HepG2 (cell line): Measurements from ENCODE around the gene BMF. TPM values are rescaled to one million over a fixed set of nuclear protein-coding genes. Genes with fewer than 3 reads are reported as not detected.

Source experiments
- ETV5 ChIP-seq: IDR thresholded peaks from 2 replicates; pipeline ENCODE4 v1.6.1; 2018; ENCODE audit warnings: missing biosample characterization, missing genetic modification reagents, inconsistent platforms, borderline replicate concordance
- FOXK1 ChIP-seq: sonication (generic); formaldehyde crosslinking; IDR thresholded peaks from 2 replicates; pipeline ENCODE4 v1.4.0; 2020; ENCODE audit warnings: low read depth, missing genetic modification reagents, borderline replicate concordance
- GABPA ChIP-seq, 2 experiments: IDR thresholded peaks; 2 replicates each; pipeline ENCODE4 v1.6.1; 2011 to 2016; ENCODE audit warnings: low read depth in 2 of 2, low read length in 1 of 2, missing biosample characterization in 1 of 2, missing genetic modification characterization in 1 of 2
- ISX ChIP-seq: sonication (generic); formaldehyde crosslinking; conservative IDR thresholded peaks from 2 replicates; pipeline ENCODE4 v1.5.0; 2020; ENCODE audit warnings: missing genetic modification reagents
- NCOA2 ChIP-seq: sonication (generic); formaldehyde crosslinking; IDR thresholded peaks from 2 replicates; pipeline ENCODE4 v1.8.0; 2022; ENCODE audit warnings: inconsistent platforms
- ONECUT2 ChIP-seq: sonication (generic); formaldehyde crosslinking; IDR thresholded peaks from 2 replicates; pipeline ENCODE4 v1.4.0; 2020; ENCODE audit warnings: missing genetic modification reagents
- PITX1 ChIP-seq: sonication (generic); formaldehyde crosslinking; IDR thresholded peaks from 2 replicates; pipeline ENCODE4 v1.5.1; 2020; ENCODE audit warnings: mild to moderate bottlenecking, missing genetic modification reagents
- PLRG1 ChIP-seq: fragments of 450-650 bp; conservative IDR thresholded peaks from 2 replicates; pipeline ENCODE4 v1.6.1; 2016
- RARG ChIP-seq: sonication (generic); formaldehyde crosslinking; IDR thresholded peaks from 2 replicates; pipeline ENCODE4 v1.4.0; 2020; ENCODE audit warnings: low read depth, mild to moderate bottlenecking, missing genetic modification reagents
- ZNF446 ChIP-seq: sonication (generic); formaldehyde crosslinking; IDR thresholded peaks from 2 replicates; pipeline ENCODE4 v1.5.0; 2020; ENCODE audit warnings: mild to moderate bottlenecking, missing genetic modification reagents
- ZNF501 ChIP-seq: sonication (generic); formaldehyde crosslinking; IDR thresholded peaks from 2 replicates; pipeline ENCODE4 v1.5.1; 2020; ENCODE audit warnings: mild to moderate bottlenecking, moderate library complexity, missing genetic modification reagents
- polyA plus RNA-seq, 8 experiments: library from polyadenylated mRNA; depleted of rRNA in 3 of 8; stranded (reverse) in 7 of 8; unstranded in 1 of 8; fragments of >200 nt; fragmentation: Illumina TruSeq in 4 of 8; extraction: Trizol in 4 of 8; gene quantifications; 2 replicates each; pipeline versions ENCODE4 v1.2.1 to v1.2.3, GENCODE V29; 2011 to 2016; ENCODE audit warnings: low read depth in 4 of 8, missing spikeins in 1 of 8, mixed read lengths in 1 of 8; ENCODE audit not compliant: insufficient read depth in 1 of 8
- total RNA-seq, 5 experiments: library from RNA; depleted of rRNA; stranded (reverse); fragments of >200 nt; fragmentation: Illumina TruSeq; extraction: Trizol; gene quantifications; 2 replicates each; pipeline ENCODE4 v1.2.3, GENCODE V29; 2016; ENCODE audit warnings: low read depth in 1 of 5
- TF ChIP-seq, protein P1 (sequence below): sonication (generic); formaldehyde crosslinking; IDR thresholded peaks from 2 replicates; pipeline ENCODE4 v1.4.0; 2020; ENCODE audit warnings: missing genetic modification reagents
- TF ChIP-seq, protein P2 (sequence below): sonication (generic); formaldehyde crosslinking; conservative IDR thresholded peaks from 2 replicates; pipeline ENCODE4 v1.8.0; 2022; ENCODE audit warnings: mild to moderate bottlenecking, moderate library complexity, missing genetic modification reagents
- TF ChIP-seq, protein P3 (sequence below): sonication (generic); formaldehyde crosslinking; IDR thresholded peaks from 2 replicates; pipeline ENCODE4 v1.9.0; 2021; ENCODE audit warnings: missing genetic modification reagents, borderline replicate concordance

Gene BMF
- total and polyA plus RNA-seq, 2 of the 13 experiments (the other 11 are each of a cell fraction or from before 2014, with no cell fraction given) = 8.7 to 15.9 TPM

DNA sequence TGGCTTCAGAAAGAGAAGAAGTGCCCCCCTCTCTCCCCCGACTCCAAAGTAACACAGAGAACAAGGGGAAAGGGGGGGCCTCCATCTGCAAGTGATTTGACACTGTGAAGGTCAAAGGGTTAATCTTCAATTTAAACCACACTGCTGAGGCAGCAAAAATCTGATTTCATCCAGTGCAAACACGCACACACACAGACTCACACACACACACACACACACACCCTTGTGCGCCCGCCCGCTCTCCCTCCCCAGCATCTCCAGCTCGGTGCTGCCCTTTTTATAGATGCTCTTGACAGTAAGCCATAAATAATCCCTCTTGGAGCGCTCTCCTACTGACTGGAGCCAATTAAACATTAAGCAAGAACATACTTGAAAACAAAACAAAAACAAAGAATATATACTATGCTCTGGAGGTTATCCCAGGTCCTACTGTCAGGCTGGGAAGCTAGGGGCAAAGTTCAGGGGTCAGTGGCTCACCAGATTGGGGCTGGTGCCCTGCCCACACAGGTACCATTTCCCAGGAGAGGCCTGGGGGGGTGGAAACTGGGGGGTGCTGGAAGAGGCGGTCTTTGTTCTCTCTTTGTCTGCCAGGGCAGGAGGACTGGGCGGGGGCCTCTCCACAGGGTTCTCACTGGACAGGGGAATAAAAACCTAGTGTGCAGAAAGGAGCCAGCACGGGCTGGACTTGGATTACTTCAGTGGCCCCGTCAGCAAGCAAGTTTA, 16.3 kb downstream of the BMF start (continued):
- TF ChIP-seq PLRG1 (no peak), FOXK1 (CRISPR knock-in tag) (0 out of 2 replicates have a peak, but pooled peaks have one; percentile 60), ZNF501 (CRISPR knock-in tag) (peak; percentile 60), ZNF446 (CRISPR knock-in tag) (0 out of 2 replicates have a peak, but pooled peaks have one; percentile 13), RARG (0 out of 2 replicates have a peak, but pooled peaks have one; percentile 71), PITX1 (CRISPR knock-in tag) (peak; percentile 9; the same call in 1 of the 2 replicates), ONECUT2 (CRISPR knock-in tag) (no peak), ETV5 (CRISPR knock-in tag) (no peak), GABPA (IDR thresholded peaks at IDR 0.05; ENCODE audit: low read depth, low read length) (no peak), GABPA (CRISPR knock-in tag; IDR thresholded peaks at IDR 0.05; ENCODE audit: low read depth) (peak; percentile 28; the same call in 1 of the 2 replicates), NCOA2 (CRISPR knock-in tag) (peak; percentile 57), ISX (CRISPR knock-in tag) (no peak)
- TF ChIP-seq, protein P1, sequence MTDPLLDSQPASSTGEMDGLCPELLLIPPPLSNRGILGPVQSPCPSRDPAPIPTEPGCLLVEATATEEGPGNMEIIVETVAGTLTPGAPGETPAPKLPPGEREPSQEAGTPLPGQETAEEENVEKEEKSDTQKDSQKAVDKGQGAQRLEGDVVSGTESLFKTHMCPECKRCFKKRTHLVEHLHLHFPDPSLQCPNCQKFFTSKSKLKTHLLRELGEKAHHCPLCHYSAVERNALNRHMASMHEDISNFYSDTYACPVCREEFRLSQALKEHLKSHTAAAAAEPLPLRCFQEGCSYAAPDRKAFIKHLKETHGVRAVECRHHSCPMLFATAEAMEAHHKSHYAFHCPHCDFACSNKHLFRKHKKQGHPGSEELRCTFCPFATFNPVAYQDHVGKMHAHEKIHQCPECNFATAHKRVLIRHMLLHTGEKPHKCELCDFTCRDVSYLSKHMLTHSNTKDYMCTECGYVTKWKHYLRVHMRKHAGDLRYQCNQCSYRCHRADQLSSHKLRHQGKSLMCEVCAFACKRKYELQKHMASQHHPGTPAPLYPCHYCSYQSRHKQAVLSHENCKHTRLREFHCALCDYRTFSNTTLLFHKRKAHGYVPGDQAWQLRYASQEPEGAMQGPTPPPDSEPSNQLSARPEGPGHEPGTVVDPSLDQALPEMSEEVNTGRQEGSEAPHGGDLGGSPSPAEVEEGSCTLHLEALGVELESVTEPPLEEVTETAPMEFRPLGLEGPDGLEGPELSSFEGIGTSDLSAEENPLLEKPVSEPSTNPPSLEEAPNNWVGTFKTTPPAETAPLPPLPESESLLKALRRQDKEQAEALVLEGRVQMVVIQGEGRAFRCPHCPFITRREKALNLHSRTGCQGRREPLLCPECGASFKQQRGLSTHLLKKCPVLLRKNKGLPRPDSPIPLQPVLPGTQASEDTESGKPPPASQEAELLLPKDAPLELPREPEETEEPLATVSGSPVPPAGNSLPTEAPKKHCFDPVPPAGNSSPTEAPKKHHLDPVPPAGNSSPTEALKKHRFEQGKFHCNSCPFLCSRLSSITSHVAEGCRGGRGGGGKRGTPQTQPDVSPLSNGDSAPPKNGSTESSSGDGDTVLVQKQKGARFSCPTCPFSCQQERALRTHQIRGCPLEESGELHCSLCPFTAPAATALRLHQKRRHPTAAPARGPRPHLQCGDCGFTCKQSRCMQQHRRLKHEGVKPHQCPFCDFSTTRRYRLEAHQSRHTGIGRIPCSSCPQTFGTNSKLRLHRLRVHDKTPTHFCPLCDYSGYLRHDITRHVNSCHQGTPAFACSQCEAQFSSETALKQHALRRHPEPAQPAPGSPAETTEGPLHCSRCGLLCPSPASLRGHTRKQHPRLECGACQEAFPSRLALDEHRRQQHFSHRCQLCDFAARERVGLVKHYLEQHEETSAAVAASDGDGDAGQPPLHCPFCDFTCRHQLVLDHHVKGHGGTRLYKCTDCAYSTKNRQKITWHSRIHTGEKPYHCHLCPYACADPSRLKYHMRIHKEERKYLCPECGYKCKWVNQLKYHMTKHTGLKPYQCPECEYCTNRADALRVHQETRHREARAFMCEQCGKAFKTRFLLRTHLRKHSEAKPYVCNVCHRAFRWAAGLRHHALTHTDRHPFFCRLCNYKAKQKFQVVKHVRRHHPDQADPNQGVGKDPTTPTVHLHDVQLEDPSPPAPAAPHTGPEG (CRISPR knock-in tag) = peak; percentile 95
- TF ChIP-seq, protein P2, sequence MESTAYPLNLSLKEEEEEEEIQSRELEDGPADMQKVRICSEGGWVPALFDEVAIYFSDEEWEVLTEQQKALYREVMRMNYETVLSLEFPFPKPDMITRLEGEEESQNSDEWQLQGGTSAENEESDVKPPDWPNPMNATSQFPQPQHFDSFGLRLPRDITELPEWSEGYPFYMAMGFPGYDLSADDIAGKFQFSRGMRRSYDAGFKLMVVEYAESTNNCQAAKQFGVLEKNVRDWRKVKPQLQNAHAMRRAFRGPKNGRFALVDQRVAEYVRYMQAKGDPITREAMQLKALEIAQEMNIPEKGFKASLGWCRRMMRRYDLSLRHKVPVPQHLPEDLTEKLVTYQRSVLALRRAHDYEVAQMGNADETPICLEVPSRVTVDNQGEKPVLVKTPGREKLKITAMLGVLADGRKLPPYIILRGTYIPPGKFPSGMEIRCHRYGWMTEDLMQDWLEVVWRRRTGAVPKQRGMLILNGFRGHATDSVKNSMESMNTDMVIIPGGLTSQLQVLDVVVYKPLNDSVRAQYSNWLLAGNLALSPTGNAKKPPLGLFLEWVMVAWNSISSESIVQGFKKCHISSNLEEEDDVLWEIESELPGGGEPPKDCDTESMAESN (CRISPR knock-in tag) = peak; percentile 46
- TF ChIP-seq, protein P3, sequence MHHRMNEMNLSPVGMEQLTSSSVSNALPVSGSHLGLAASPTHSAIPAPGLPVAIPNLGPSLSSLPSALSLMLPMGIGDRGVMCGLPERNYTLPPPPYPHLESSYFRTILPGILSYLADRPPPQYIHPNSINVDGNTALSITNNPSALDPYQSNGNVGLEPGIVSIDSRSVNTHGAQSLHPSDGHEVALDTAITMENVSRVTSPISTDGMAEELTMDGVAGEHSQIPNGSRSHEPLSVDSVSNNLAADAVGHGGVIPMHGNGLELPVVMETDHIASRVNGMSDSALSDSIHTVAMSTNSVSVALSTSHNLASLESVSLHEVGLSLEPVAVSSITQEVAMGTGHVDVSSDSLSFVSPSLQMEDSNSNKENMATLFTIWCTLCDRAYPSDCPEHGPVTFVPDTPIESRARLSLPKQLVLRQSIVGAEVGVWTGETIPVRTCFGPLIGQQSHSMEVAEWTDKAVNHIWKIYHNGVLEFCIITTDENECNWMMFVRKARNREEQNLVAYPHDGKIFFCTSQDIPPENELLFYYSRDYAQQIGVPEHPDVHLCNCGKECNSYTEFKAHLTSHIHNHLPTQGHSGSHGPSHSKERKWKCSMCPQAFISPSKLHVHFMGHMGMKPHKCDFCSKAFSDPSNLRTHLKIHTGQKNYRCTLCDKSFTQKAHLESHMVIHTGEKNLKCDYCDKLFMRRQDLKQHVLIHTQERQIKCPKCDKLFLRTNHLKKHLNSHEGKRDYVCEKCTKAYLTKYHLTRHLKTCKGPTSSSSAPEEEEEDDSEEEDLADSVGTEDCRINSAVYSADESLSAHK (CRISPR knock-in tag) = no peak
